K562 (cell line): ENCODE data around the gene MCC. TPM values are rescaled to one million over a fixed set of nuclear protein-coding genes. Genes with fewer than 3 reads are reported as not detected.

Source experiments
- ATAC-seq: fragments of 200-7000 bp; cut with Tn5 transposase; 3 replicates; pipeline ENCODE4 v1.9.1; 2020; ENCODE audit warnings: moderate library complexity
- BruUV-seq: library from RNA; stranded (reverse); fragments of 400-500 nt; replicated peaks from 2 replicates; lab custom pipeline; 2021; lab: Mats Ljungman, UMichigan
- CTCF ChIA-PET: fragments of 300-600 bp; formaldehyde crosslinking; extraction: SDS; loops from one replicate; lab custom pipeline; 2021; ENCODE audit warnings: low intra/inter-chr PET ratio; lab: Yijun Ruan, JAX
- POLR2A ChIA-PET: fragments of 300-600, 350-650 bp; sonication (Branson Sonifier 250); formaldehyde crosslinking; extraction: SDS; loops from one replicate; lab custom pipeline; 2021; ENCODE audit warnings: antibody characterized with exemption, inconsistent platforms; lab: Yijun Ruan, JAX
- DNase-seq, 4 experiments: peaks; one replicate each; pipeline versions ENCODE4 v3.0.0 to v3.0.0-alpha.2; 2011 to 2018; ENCODE audit warnings: low spot score in 3 of 4, mixed read lengths in 3 of 4; ENCODE audit errors: extremely low read depth in 1 of 4
- FAIRE-seq: peaks from 2 replicates; lab custom pipeline; 2011; peaks lifted over from hg19 to GRCh38; lab: Jason Lieb, UNC
- H2AFZ ChIP-seq: 2 replicates; pipeline ENCODE4 v1.6.0; 2011; ENCODE audit warnings: low read depth, low read length, control low read depth, inconsistent platforms
- H3K27ac ChIP-seq: fragments of 200-600 bp; 3 replicates; pipeline ENCODE4 v1.8.0; 2011; ENCODE audit warnings: low read depth, mild to moderate bottlenecking, control low read depth, inconsistent platforms, low read length, moderate library complexity, mixed read lengths; ENCODE audit errors: extremely low read depth
- H3K27me3 ChIP-seq, 2 experiments: fragments of 300-600 bp in 1 of 2; 2 replicates in 1 of 2; 3 replicates in 1 of 2; pipeline versions ENCODE4 v1.6.0 to v1.8.0; 2011; ENCODE audit warnings: inconsistent platforms in 2 of 2, low read length in 2 of 2, mild to moderate bottlenecking in 1 of 2, mixed read lengths in 1 of 2, moderate library complexity in 1 of 2; ENCODE audit not compliant: control insufficient read depth in 2 of 2, insufficient read depth in 2 of 2
- H3K36me3 ChIP-seq: fragments of 300-600 bp; 3 replicates; pipeline ENCODE4 v1.8.0; 2011; ENCODE audit warnings: mild to moderate bottlenecking, low read length, inconsistent platforms; ENCODE audit not compliant: control insufficient read depth, insufficient read depth
- H3K4me1 ChIP-seq, 2 experiments: fragments of 200-600 bp in 1 of 2; replicated peaks in 1 of 2; 2 replicates in 1 of 2; 3 replicates in 1 of 2; pipeline versions ENCODE4 v1.5.1 to v1.8.0; 2011; ENCODE audit warnings: inconsistent platforms in 2 of 2, low read length in 2 of 2, mild to moderate bottlenecking in 1 of 2, mixed read lengths in 1 of 2, moderate library complexity in 1 of 2; ENCODE audit not compliant: control insufficient read depth in 2 of 2, insufficient read depth in 2 of 2
- H3K4me2 ChIP-seq: 2 replicates; pipeline ENCODE4 v1.6.1; 2011; ENCODE audit warnings: low read length, control low read depth, inconsistent platforms, mixed read lengths; ENCODE audit not compliant: insufficient read depth
- H3K4me3 ChIP-seq: fragments of 200-600 bp; sonication (generic), shearing (Covaris generic); 2 replicates; pipeline ENCODE4 v1.5.1; 2016; ENCODE audit warnings: control low read depth, inconsistent platforms
- H3K79me2 ChIP-seq: fragments of 200-600 bp; 3 replicates; pipeline ENCODE4 v1.8.0; 2011; ENCODE audit warnings: low read length, inconsistent platforms; ENCODE audit not compliant: control insufficient read depth, insufficient read depth
- H3K9ac ChIP-seq, 2 experiments: 2 replicates each; pipeline versions ENCODE4 v1.6.0 to v1.6.1; 2011; ENCODE audit warnings: low read depth in 2 of 2, low read length in 2 of 2, control low read depth in 1 of 2, inconsistent platforms in 1 of 2, mild to moderate bottlenecking in 1 of 2, mixed read lengths in 1 of 2; ENCODE audit not compliant: insufficient read depth in 1 of 2
- H3K9me1 ChIP-seq: one replicate; pipeline ENCODE4 v1.6.0; 2011; ENCODE audit warnings: inconsistent platforms, mild to moderate bottlenecking, low read length, moderate library complexity; ENCODE audit not compliant: control insufficient read depth, insufficient read depth
- H3K9me3 ChIP-seq: replicated peaks from 2 replicates; pipeline ENCODE4 v1.5.1; 2011; ENCODE audit warnings: low read depth, low read length, inconsistent platforms; ENCODE audit not compliant: control insufficient read depth, insufficient read depth
- H4K20me1 ChIP-seq: replicated peaks from 2 replicates; pipeline ENCODE4 v1.6.1; 2011; ENCODE audit warnings: low read length, inconsistent platforms, mixed read lengths; ENCODE audit not compliant: control insufficient read depth, insufficient read depth
- CLOCK ChIP-seq: fragments of 250-450 bp; sonication (Bioruptor Pico); IDR thresholded peaks from 2 replicates; pipeline ENCODE4 v1.4.0; 2020; ENCODE audit warnings: mild to moderate bottlenecking, moderate library complexity, borderline replicate concordance
- NFE2 ChIP-seq: IDR thresholded peaks from 2 replicates; pipeline ENCODE4 v1.6.1; 2014; ENCODE audit warnings: antibody characterized with exemption, low read depth
- PHTF2 ChIP-seq: fragments of 250-450 bp; sonication (Bioruptor Pico); IDR thresholded peaks from 2 replicates; pipeline ENCODE4 v1.5.0; 2021; ENCODE audit warnings: mild to moderate bottlenecking
- POLR2A ChIP-seq: fragments of 450-650 bp; conservative IDR thresholded peaks from 2 replicates; pipeline ENCODE4 v1.6.1; 2016
- TFE3 ChIP-seq: fragments of 450-650 bp; formaldehyde crosslinking; IDR thresholded peaks from 2 replicates; pipeline ENCODE4 v1.4.0; 2020; ENCODE audit warnings: mild to moderate bottlenecking, mixed read lengths
- TSC22D4 ChIP-seq: fragments of 450-650 bp; IDR thresholded peaks from 2 replicates; pipeline ENCODE4 v1.6.1; 2016; ENCODE audit warnings: missing genetic modification characterization, missing biosample characterization, control low read depth
- ZNF584 ChIP-seq: fragments of 200-800 bp; sonication (Bioruptor generic); IDR thresholded peaks from 2 replicates; pipeline ENCODE4 v1.6.1; 2016; ENCODE audit warnings: low read depth, mild to moderate bottlenecking, missing genetic modification characterization, missing compliant biosample characterization
- WGBS: fragments of 100-300 bp; shearing (Covaris generic); methylation state at CpG from one replicate; pipeline ENCODE4 v1.1.6; 2016; ENCODE audit warnings: low coverage, mixed read lengths; ENCODE audit not compliant: insufficient coverage; ENCODE audit errors: missing lambda C conversion rate; 5-methylcytosine and 5-hydroxymethylcytosine counted together
- in situ Hi-C: fragments of 300-500 bp; cut with MboI; formaldehyde crosslinking; loops from 4 replicates; pipeline ENCODE4 v1.15.0; 2018; ENCODE audit warnings: inconsistent platforms, mixed read lengths
- intact Hi-C: fragments of 100-400 bp; cut with micrococcal nuclease; formaldehyde crosslinking; loops from 2 replicates; pipeline ENCODE4 v1.14.2; 2022
- polyA plus RNA-seq, 8 experiments: library from polyadenylated mRNA; depleted of rRNA in 4 of 8; stranded (reverse) in 5 of 8; unstranded in 3 of 8; fragments of >200 nt; fragmentation: Nextera tagmentation in 2 of 8; fragmentation: Illumina TruSeq in 1 of 8; extraction: Ambion mirVana in 2 of 8; extraction: Trizol in 1 of 8; gene quantifications; 2 replicates each; pipeline versions ENCODE4 v1.2.1 to v1.2.3, GENCODE V29; 2011 to 2014; ENCODE audit warnings: inconsistent platforms in 1 of 8, missing spikeins in 1 of 8
- total RNA-seq, 7 experiments: library from RNA; depleted of rRNA in 6 of 7; stranded (reverse); fragments of >200 nt in 6 of 7; fragmentation: Illumina TruSeq in 2 of 7; extraction: Trizol in 2 of 7; gene quantifications; 2 replicates each; pipeline versions ENCODE4 v1.2.1 to v1.2.3, GENCODE V29; 2011 to 2021; ENCODE audit warnings: low replicate concordance in 1 of 7

The MCC gene
- total and polyA plus RNA-seq, 9 of the 15 experiments (the other 6 are each of a cell fraction or from before 2014, with no cell fraction given) = 0.04 to 0.24 (median 0.06) TPM; not detected in 1

GRCh38 chr5:113240951-113241726 lies 247.1 kb downstream of the MCC start:
- CTCF ChIA-PET = no interaction called here
- intact Hi-C loops = no loop called here
- WGBS = 0% methylated on average over 3 of the region's 3 CpGs
- ATAC-seq (no peak), FAIRE-seq (no peak), DNase-seq (no peak)
- in situ Hi-C loops = no loop called here
- no TSS peak for BruUV-seq
- Histone ChIP-seq H3K27ac (no peak overlapping the region), H2AFZ (no peak overlapping the region), H3K9me3 (no peaks in the 10 kb centered on the region), H3K27me3 (peaks cover 7 to 8% of the 10 kb centered on the region in 2 experiments; a peak in 3 of 5 replicates), H3K4me1 (no peaks in the 10 kb centered on the region), H3K9ac (no peak overlapping the region), H3K4me2 (no peak overlapping the region), H3K36me3 (no peaks in the 10 kb centered on the region), H3K4me3 (no peak overlapping the region), H4K20me1 (no peaks in the 10 kb centered on the region), H3K9me1 (no peaks in the 10 kb centered on the region), H3K79me2 (no peaks in the 10 kb centered on the region)
- TF ChIP-seq TFE3 (CRISPR knock-in tag) (no peak), CLOCK (CRISPR knock-in tag) (no peak), PHTF2 (CRISPR knock-in tag) (no peak), TSC22D4 (tag) (no peak), ZNF584 (CRISPR knock-in tag) (no peak), POLR2A (no peak), NFE2 (no peak)
- POLR2A ChIA-PET = interaction anchor here (1.2 kb wide), 1 partner anchor 11 kb away, joined by 4 read pairs; no protein-coding TSS in a partner anchor
